Measurements from ENCODE around the gene AADACL4. TPM values are rescaled to one million over a fixed set of nuclear protein-coding genes. Genes with fewer than 3 reads are reported as not detected.

AADACL4 gene
- total and polyA plus RNA-seq, 10 of the 15 experiments (the other 5 are each of a cell fraction or from before 2014, with no cell fraction given): not detected

DNA sequence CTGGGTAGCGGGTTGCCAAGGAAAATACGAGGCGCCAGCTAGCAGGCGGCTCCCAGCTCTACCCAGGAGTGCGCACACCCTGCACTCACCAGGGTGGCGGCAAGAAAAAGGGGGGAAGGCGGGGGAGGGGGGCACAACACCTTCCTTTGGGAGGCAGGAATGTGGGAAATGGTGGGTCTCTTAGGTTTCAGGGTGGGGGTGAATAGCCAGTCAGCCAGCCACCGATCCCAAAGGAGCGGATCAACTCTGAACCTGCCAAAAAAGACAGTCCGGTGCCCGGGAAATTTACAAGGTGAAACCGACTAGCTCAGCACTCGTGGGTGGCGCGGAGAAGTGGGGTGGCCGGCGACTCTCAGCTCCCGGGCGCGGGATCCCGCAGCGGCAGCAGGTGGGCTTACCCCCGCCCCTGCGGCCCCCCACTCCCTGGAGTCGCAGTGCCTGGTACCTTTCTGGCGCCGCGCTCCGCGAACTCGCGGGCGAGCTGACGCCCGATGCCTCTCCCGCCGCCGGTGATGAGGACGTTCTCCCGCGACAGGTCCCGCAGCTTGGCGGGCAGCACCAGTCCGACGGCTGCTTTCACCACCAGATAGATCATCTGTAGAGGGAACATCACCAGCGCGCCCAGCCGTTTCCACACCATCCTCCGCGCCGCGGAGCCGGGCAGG lies 27.0 kb upstream of the AADACL4 start (continued):
- no peak for TF ChIP-seq ZNF384 (IDR thresholded peaks at IDR 0.05; ENCODE audit: borderline replicate concordance, low read depth, low read length)

DNA sequence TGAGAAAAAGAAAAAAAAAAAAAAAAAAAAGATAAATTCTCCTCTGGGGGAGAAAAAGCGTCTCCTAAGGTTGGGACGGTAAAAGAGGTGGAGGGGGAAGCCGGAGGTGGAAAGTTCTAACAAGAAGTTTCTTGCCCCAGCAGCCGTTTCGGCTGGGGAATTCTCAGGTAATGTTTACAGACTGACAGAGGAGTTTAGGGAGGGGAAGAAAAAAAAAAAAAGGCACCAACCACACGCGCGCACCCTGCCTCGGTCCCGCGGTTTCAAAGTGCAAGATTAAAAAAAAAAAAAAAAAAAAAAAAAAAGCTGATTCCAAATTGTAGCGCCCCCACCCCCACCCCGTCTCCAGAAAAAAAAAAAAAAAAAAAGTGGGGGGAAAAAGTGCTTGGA lies 26.4 kb upstream of the AADACL4 start:
- intact Hi-C loops (cut with micrococcal nuclease; ENCODE audit: unreplicated experiment): no loop called here
- TF ChIP-seq, protein P1, sequence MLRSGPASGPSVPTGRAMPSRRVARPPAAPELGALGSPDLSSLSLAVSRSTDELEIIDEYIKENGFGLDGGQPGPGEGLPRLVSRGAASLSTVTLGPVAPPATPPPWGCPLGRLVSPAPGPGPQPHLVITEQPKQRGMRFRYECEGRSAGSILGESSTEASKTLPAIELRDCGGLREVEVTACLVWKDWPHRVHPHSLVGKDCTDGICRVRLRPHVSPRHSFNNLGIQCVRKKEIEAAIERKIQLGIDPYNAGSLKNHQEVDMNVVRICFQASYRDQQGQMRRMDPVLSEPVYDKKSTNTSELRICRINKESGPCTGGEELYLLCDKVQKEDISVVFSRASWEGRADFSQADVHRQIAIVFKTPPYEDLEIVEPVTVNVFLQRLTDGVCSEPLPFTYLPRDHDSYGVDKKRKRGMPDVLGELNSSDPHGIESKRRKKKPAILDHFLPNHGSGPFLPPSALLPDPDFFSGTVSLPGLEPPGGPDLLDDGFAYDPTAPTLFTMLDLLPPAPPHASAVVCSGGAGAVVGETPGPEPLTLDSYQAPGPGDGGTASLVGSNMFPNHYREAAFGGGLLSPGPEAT (IDR thresholded peaks at IDR 0.05; ENCODE audit: low read depth): peak; percentile 60; the same call in 1 of the 2 replicates
- TF ChIP-seq SMC3 (IDR thresholded peaks at IDR 0.05; ENCODE audit: borderline replicate concordance, low read length) (no peak), BHLHE40 (IDR thresholded peaks at IDR 0.05; ENCODE audit: borderline replicate concordance in 1 of 2, low read depth in 2 of 2, low read length in 1 of 2) (0 out of 4 replicates have a peak, but pooled peaks of 1 of the 2 experiments have one; percentile 6), ZNF384 (IDR thresholded peaks at IDR 0.05; ENCODE audit: borderline replicate concordance, low read depth, low read length) (peak; percentile 92), SIN3A (IDR thresholded peaks at IDR 0.05; ENCODE audit: low read depth, low read length) (no peak), SMAD1 (IDR thresholded peaks at IDR 0.05; ENCODE audit: low read depth, partially characterized antibody) (no peak)
- peak overlapping the region; percentile 83 for H3K4me2 ChIP-seq (ENCODE audit: control insufficient read depth, insufficient read depth)
- H3K27ac ChIP-seq (ENCODE audit: control insufficient read depth, insufficient read depth): no peak overlapping the region
- H3K27me3 ChIP-seq (replicated peaks in 1 of 2; ENCODE audit: control insufficient read depth in 2 of 2, insufficient read depth in 2 of 2, low read length in 1 of 2): peaks cover 4 to 13% of the 10 kb centered on the region in 2 experiments
- DNase-seq (ENCODE audit: low read depth, low spot score): no peak
- ChIA-PET CTCF (interaction anchor here (1.2 to 6.1 kb wide), 8 partner anchors 15 to 493 kb away, joined by 5 to 63 read pairs (median 16); no protein-coding TSS in a partner anchor), SMC1A (ENCODE audit: uncharacterized antibody, unreplicated experiment) (interaction anchor here (1.2 to 4.9 kb wide), 11 partner anchors 11 to 342 kb away, joined by 3 to 49 read pairs (median 6); no protein-coding TSS in a partner anchor), POLR2A (interaction anchor here (0.5 to 1.7 kb wide), 4 partner anchors 23 to 273 kb away, joined by 3 read pairs; no protein-coding TSS in a partner anchor), RAD21 (ENCODE audit: unreplicated experiment) (interaction anchor here (1.0 to 5.0 kb wide), 10 partner anchors 15 to 493 kb away, joined by 3 to 50 read pairs (median 6); no protein-coding TSS in a partner anchor)
- no peak overlapping the region; the same call in 1 of the 2 replicates for H3K9ac ChIP-seq (ENCODE audit: control insufficient read depth, insufficient read depth, low read length)
- ATAC-seq: no peak
- no peaks in the 10 kb centered on the region for H3K9me3 ChIP-seq (replicated peaks; ENCODE audit: control insufficient read depth, insufficient read depth, low read length)
- H2AFZ ChIP-seq (ENCODE audit: control insufficient read depth, low read depth, low read length): no peak overlapping the region
- H4K20me1 ChIP-seq (ENCODE audit: control insufficient read depth, insufficient read depth): no peaks in the 10 kb centered on the region; the same call in none of the 2 replicates
- peaks cover 19% of the 10 kb centered on the region for H3K4me1 ChIP-seq (ENCODE audit: control insufficient read depth, insufficient read depth, low read length)
- H3K36me3 ChIP-seq (ENCODE audit: control insufficient read depth in 2 of 2, insufficient read depth in 2 of 2, low read length in 1 of 2): no peaks in the 10 kb centered on the region
- in situ Hi-C loops (cut with MboI): loop anchor here (5.0 kb wide), 2 partner anchors 305 to 345 kb away; no protein-coding TSS in a partner anchor
- 0% methylated on average over 5 of the region's 13 CpGs for WGBS (ENCODE audit: insufficient coverage, insufficient replicate concordance, low lambda C conversion rate, missing lambda C conversion rate)
- no peaks in the 10 kb centered on the region for H3K79me2 ChIP-seq (ENCODE audit: control insufficient read depth, insufficient read depth, low read length)
- FAIRE-seq: no peak
- no TSS peak for BruUV-seq (replicated peaks)
- peak overlapping the region; percentile 67; the same call in 1 of the 2 replicates for H3K4me3 ChIP-seq

All from GM12878 (cell line).